HG03159 (cell line): Measurements from ENCODE around the gene CYGB.
A peak's percentile ranks its signal among the peaks of the same experiment; 100 is the strongest.
"Not testable (repeated sequence)": the region's sequence is repeated elsewhere in the genome, so short reads cannot be mapped to it uniquely, and the experiment has no call there.

Experiments used
- ATAC-seq: cut with Tn5 transposase; IDR thresholded peaks from one replicate; pipeline ENCODE4 v1.9.1; 2021; ENCODE audit warnings: mild to moderate bottlenecking, moderate library complexity; ENCODE audit not compliant: unreplicated experiment

The CYGB gene

GRCh38 chr17:76524598-76525512 lies 12.7 kb downstream of the CYGB start:
- ATAC-seq = no peak

GRCh38 chr17:76523084-76524037 lies 14.1 kb downstream of the CYGB start:
- peak; percentile 54 for ATAC-seq

GRCh38 chr17:76521683-76522082 lies 15.8 kb downstream of the CYGB start:
- ATAC-seq = not testable (repeated sequence)

GRCh38 chr17:76521262-76521661 lies 16.2 kb downstream of the CYGB start:
- no peak for ATAC-seq

GRCh38 chr17:76519048-76519966 lies 18.2 kb downstream of the CYGB start:
- no peak for ATAC-seq

GRCh38 chr17:76517638-76518038 lies 19.9 kb downstream of the CYGB start:
- ATAC-seq = no peak

- no peak for ATAC-seq
Observed at GRCh38 chr17:76515274-76515949, 22.1 kb downstream of the CYGB start.

- not testable (repeated sequence) for ATAC-seq
Observed at GRCh38 chr17:76514355-76514754, 23.2 kb downstream of the CYGB start.

- ATAC-seq = no peak
Observed at GRCh38 chr17:76513306-76513692, 24.2 kb downstream of the CYGB start.

GRCh38 chr17:76512366-76513305 lies 24.9 kb downstream of the CYGB start:
- ATAC-seq = no peak

GRCh38 chr17:76511668-76512365 lies 25.7 kb downstream of the CYGB start:
- ATAC-seq = no peak

GRCh38 chr17:76510831-76511244 lies 26.7 kb downstream of the CYGB start:
- ATAC-seq = no peak

GRCh38 chr17:76508472-76509063 lies 28.9 kb downstream of the CYGB start:
- ATAC-seq = not testable (repeated sequence)

- peak; percentile 57 for ATAC-seq
Observed at GRCh38 chr17:76506408-76507345, 30.8 kb downstream of the CYGB start.

GRCh38 chr17:76504117-76504516 lies 33.4 kb downstream of the CYGB start:
- ATAC-seq = no peak

- ATAC-seq = no peak
Observed at GRCh38 chr17:76502341-76503211, 34.9 kb downstream of the CYGB start.
